Fibroblast of the aortic adventitia (primary cell): ENCODE results near the gene SLC25A43. TPM values are rescaled to one million over a fixed set of nuclear protein-coding genes. Genes with fewer than 3 reads are reported as not detected.

Experiments
- DNase-seq: peaks from one replicate; pipeline ENCODE4 v3.0.0-alpha.2; 2010; ENCODE audit warnings: low read depth
- H3K4me3 ChIP-seq: 2 replicates; pipeline ENCODE4 v1.5.1; 2011; ENCODE audit warnings: low read depth, mild to moderate bottlenecking, control low read depth, low read length, moderate library complexity
- total RNA-seq: library from RNA; depleted of rRNA; stranded (reverse); fragments of >200 nt; gene quantifications from 2 replicates; pipeline ENCODE4 v1.2.3, GENCODE V29; 2012; ENCODE audit warnings: low replicate concordance
- TF ChIP-seq, protein P1 (sequence below): IDR thresholded peaks from 2 replicates; pipeline ENCODE4 v1.5.1; 2011; ENCODE audit warnings: mild to moderate bottlenecking, low read length, control low read depth, inconsistent platforms; ENCODE audit not compliant: insufficient read depth

Gene SLC25A43
- total RNA-seq, 1 donor: 22.9 TPM

- DNase-seq: peak; percentile 82
- H3K4me3 ChIP-seq: no peak overlapping the region
- TF ChIP-seq, protein P1, sequence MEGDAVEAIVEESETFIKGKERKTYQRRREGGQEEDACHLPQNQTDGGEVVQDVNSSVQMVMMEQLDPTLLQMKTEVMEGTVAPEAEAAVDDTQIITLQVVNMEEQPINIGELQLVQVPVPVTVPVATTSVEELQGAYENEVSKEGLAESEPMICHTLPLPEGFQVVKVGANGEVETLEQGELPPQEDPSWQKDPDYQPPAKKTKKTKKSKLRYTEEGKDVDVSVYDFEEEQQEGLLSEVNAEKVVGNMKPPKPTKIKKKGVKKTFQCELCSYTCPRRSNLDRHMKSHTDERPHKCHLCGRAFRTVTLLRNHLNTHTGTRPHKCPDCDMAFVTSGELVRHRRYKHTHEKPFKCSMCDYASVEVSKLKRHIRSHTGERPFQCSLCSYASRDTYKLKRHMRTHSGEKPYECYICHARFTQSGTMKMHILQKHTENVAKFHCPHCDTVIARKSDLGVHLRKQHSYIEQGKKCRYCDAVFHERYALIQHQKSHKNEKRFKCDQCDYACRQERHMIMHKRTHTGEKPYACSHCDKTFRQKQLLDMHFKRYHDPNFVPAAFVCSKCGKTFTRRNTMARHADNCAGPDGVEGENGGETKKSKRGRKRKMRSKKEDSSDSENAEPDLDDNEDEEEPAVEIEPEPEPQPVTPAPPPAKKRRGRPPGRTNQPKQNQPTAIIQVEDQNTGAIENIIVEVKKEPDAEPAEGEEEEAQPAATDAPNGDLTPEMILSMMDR: no peak
Measured at GRCh38 chrX:119410027-119410819, 11.1 kb downstream of the SLC25A43 start.

GRCh38 chrX:119410854-119411253 lies 11.7 kb downstream of the SLC25A43 start:
- TF ChIP-seq, protein P1: no peak
- no peak for DNase-seq
- no peak overlapping the region for H3K4me3 ChIP-seq

- DNase-seq: no peak
- TF ChIP-seq, protein P1: no peak
Measured at GRCh38 chrX:119411959-119412358, 12.8 kb downstream of the SLC25A43 start.

GRCh38 chrX:119417376-119417775 lies 18.2 kb downstream of the SLC25A43 start:
- DNase-seq: no peak
- TF ChIP-seq, protein P1: no peak
- H3K4me3 ChIP-seq: no peak overlapping the region

More at GRCh38 chrX:119411959-119412358, 12.8 kb downstream of the SLC25A43 start:
- no peak overlapping the region for H3K4me3 ChIP-seq

DNA sequence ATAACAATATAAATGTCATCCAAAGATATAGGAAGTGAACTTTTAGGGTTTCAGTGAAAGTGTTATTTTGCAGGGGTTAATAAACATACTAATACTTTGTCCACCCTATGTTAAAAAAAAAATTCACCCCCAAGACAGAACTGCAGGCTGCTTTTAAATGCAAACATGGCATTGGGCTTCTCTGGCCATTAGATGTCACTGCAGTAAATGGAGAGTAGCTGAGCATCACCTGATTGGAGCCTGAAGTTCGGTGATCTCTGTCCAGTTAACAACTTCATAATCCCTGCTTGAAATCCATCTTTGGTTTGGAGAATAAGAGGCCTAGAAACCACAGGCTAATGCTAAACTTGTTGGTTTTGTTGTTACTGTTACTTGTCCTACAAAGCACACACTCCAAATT lies 18.7 kb downstream of the SLC25A43 start:
- TF ChIP-seq, protein P1: no peak
- no peak for DNase-seq
- no peak overlapping the region for H3K4me3 ChIP-seq

DNA sequence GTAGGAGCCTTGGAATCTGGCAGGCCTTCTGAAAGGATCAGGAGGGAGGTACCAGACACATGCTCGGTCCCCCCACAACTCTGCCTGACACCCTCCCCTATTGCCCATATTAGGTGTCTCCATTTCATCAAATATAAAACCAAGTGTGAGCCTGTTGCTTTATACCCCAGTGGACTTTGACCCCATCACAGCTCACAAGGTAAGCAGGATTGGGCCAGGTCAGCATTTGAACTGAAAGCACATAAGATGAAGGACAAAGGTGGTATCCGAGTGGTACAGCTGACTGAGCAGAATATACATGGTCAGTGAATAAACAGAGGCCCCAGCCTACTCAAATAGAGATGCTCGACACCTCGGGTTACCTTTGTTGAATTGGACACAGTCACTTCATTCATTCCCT lies 20.0 kb downstream of the SLC25A43 start:
- DNase-seq: no peak
- TF ChIP-seq, protein P1: no peak
- no peak overlapping the region for H3K4me3 ChIP-seq
